Erythroblast (primary cell): ENCODE data around the gene WDFY2.

Source experiments
- GATA1 ChIP-seq: IDR thresholded peaks from 2 replicates; pipeline ENCODE4 v1.6.1; 2011; ENCODE audit warnings: low read depth, mild to moderate bottlenecking, control low read depth, low read length, moderate library complexity
- POLR2A ChIP-seq: IDR thresholded peaks from 2 replicates; pipeline ENCODE4 v1.6.1; 2011; ENCODE audit warnings: mild to moderate bottlenecking, low read length

- no peak for TF ChIP-seq POLR2A
- TF ChIP-seq GATA1 = no peak
These were observed 185.3 kb downstream of the WDFY2 start for GRCh38 chr13:51769455-51770127.
